ENCODE data around the gene ATXN1.

The ATXN1 gene

GRCh38 chr6:16437095-16437494 lies 324.2 kb downstream of the ATXN1 start:
- DNase-seq (ENCODE audit: low read depth), result no peak

- DNase-seq (ENCODE audit: low read depth), result no peak
Measured at GRCh38 chr6:16436550-16436949, 324.7 kb downstream of the ATXN1 start.

GRCh38 chr6:16434885-16435284 lies 326.4 kb downstream of the ATXN1 start:
- DNase-seq (ENCODE audit: low read depth), result no peak

GRCh38 chr6:16433338-16433890 lies 327.8 kb downstream of the ATXN1 start:
- DNase-seq (ENCODE audit: low read depth), result no peak

- no peak for DNase-seq (ENCODE audit: low read depth)
Measured at GRCh38 chr6:16432075-16433032, 328.9 kb downstream of the ATXN1 start.

- DNase-seq (ENCODE audit: low read depth), result no peak
Measured at GRCh38 chr6:16431106-16431505, 330.2 kb downstream of the ATXN1 start.

- DNase-seq (ENCODE audit: low read depth), result no peak
Measured at GRCh38 chr6:16430391-16431089, 330.7 kb downstream of the ATXN1 start.

GRCh38 chr6:16429669-16430068 lies 331.6 kb downstream of the ATXN1 start:
- DNase-seq (ENCODE audit: low read depth), result no peak

GRCh38 chr6:16427124-16427523 lies 334.1 kb downstream of the ATXN1 start:
- no peak for DNase-seq (ENCODE audit: low read depth)

- DNase-seq (ENCODE audit: low read depth), result no peak
Measured at GRCh38 chr6:16425881-16426615, 335.2 kb downstream of the ATXN1 start.

GRCh38 chr6:16421462-16421960 lies 339.7 kb downstream of the ATXN1 start:
- no peak for DNase-seq (ENCODE audit: low read depth)

- DNase-seq (ENCODE audit: low read depth), result no peak
Measured at GRCh38 chr6:16420715-16421461, 340.4 kb downstream of the ATXN1 start.

- no peak for DNase-seq (ENCODE audit: low read depth)
Measured at GRCh38 chr6:16420337-16420714, 340.9 kb downstream of the ATXN1 start.

- no peak for DNase-seq (ENCODE audit: low read depth)
Measured at GRCh38 chr6:16419636-16420336, 341.5 kb downstream of the ATXN1 start.

- DNase-seq (ENCODE audit: low read depth), result no peak
Measured at GRCh38 chr6:16418151-16418550, 343.1 kb downstream of the ATXN1 start.

- no peak for DNase-seq (ENCODE audit: low read depth)
Measured at GRCh38 chr6:16415677-16416076, 345.6 kb downstream of the ATXN1 start.

GRCh38 chr6:16414205-16414604 lies 347.1 kb downstream of the ATXN1 start:
- no peak for DNase-seq (ENCODE audit: low read depth)

GRCh38 chr6:16413399-16413798 lies 347.9 kb downstream of the ATXN1 start:
- DNase-seq (ENCODE audit: low read depth), result no peak

- DNase-seq (ENCODE audit: low read depth), result no peak
Measured at GRCh38 chr6:16412982-16413381, 348.3 kb downstream of the ATXN1 start.

- no peak for DNase-seq (ENCODE audit: low read depth)
Measured at GRCh38 chr6:16412171-16412570, 349.1 kb downstream of the ATXN1 start.
